ENCODE measurements around the gene REPS1. TPM values are rescaled to one million over a fixed set of nuclear protein-coding genes. Genes with fewer than 3 reads are reported as not detected.

REPS1 gene
- total and polyA plus RNA-seq, 8 donors, result 14.1 to 26.2 (median 19.0) TPM

- DNase-seq (no peak), ATAC-seq (no peak), FAIRE-seq (no peak)
- no peaks in the 10 kb centered on the region for H3K36me3 ChIP-seq
- H3K27me3 ChIP-seq, result no peaks in the 10 kb centered on the region
- 93 to 100% methylated on average over 3 of the region's 3 CpGs for WGBS, 2 donors
- H3K27ac ChIP-seq, result no peak overlapping the region
- H3K4me1 ChIP-seq, result peaks cover 20 to 24% (median 24%) of the 10 kb centered on the region in 3 donors
- TF ChIP-seq, protein P1, sequence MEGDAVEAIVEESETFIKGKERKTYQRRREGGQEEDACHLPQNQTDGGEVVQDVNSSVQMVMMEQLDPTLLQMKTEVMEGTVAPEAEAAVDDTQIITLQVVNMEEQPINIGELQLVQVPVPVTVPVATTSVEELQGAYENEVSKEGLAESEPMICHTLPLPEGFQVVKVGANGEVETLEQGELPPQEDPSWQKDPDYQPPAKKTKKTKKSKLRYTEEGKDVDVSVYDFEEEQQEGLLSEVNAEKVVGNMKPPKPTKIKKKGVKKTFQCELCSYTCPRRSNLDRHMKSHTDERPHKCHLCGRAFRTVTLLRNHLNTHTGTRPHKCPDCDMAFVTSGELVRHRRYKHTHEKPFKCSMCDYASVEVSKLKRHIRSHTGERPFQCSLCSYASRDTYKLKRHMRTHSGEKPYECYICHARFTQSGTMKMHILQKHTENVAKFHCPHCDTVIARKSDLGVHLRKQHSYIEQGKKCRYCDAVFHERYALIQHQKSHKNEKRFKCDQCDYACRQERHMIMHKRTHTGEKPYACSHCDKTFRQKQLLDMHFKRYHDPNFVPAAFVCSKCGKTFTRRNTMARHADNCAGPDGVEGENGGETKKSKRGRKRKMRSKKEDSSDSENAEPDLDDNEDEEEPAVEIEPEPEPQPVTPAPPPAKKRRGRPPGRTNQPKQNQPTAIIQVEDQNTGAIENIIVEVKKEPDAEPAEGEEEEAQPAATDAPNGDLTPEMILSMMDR (IDR thresholded peaks at IDR 0.05), result no peak
- no peaks in the 10 kb centered on the region for H3K9me3 ChIP-seq
- H3K4me3 ChIP-seq, result no peak overlapping the region
- intact Hi-C loops (cut with DNase I), result no loop called here
Measured at GRCh38 chr6:138959521-138959920, 28.5 kb downstream of the REPS1 start.

GRCh38 chr6:138958595-138958994 lies 29.5 kb downstream of the REPS1 start:
- FAIRE-seq, result no peak
- Histone ChIP-seq H3K4me1 (peaks cover 11 to 16% (median 14%) of the 10 kb centered on the region in 3 donors), H3K4me3 (no peak overlapping the region), H3K27ac (no peak overlapping the region), H3K36me3 (no peaks in the 10 kb centered on the region), H3K9me3 (no peaks in the 10 kb centered on the region), H3K27me3 (no peaks in the 10 kb centered on the region)
- DNase-seq, result no peak
- no peak for ATAC-seq
- TF ChIP-seq, protein P1 (IDR thresholded peaks at IDR 0.05), result no peak
- intact Hi-C loops (cut with DNase I), result no loop called here
- WGBS, 2 donors, result 61 to 81% methylated on average over 1 of the region's 1 CpG

- no peak for ATAC-seq
- 55 to 61% methylated on average over 2 of the region's 2 CpGs for WGBS, 2 donors
Measured at GRCh38 chr6:138957903-138958302, 30.1 kb downstream of the REPS1 start.

DNA sequence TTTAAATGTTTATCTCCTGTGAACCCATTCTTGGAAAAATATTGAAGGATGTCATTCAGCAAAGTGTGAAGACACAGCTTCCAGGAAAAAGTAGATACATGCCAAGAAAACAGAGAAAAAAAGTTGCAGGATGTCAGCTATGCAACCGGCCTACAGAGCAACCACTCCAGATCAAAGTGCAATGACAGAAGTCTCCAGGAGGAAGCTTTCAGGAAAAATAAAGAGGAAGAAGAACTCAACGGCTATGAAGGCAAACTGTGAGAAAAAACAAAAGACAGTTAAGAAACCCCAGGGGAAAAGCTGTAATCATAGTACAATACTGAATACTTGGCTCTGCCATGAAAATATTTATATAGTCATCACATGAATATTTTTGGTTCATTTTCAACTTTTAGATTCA lies 30.6 kb downstream of the REPS1 start:
- ATAC-seq, result peak in 2 of 4 donors; percentile 39 to 63
- no peaks in the 10 kb centered on the region for H3K27me3 ChIP-seq
- no peaks in the 10 kb centered on the region for H3K36me3 ChIP-seq
- intact Hi-C loops (cut with DNase I), result no loop called here
- WGBS, 2 donors, result 34 to 35% methylated on average over 2 of the region's 2 CpGs
- no peak for DNase-seq
- H3K4me1 ChIP-seq, result peaks cover 10 to 13% (median 13%) of the 10 kb centered on the region in 3 donors
- H3K9me3 ChIP-seq, result no peaks in the 10 kb centered on the region
- no peak overlapping the region for H3K4me3 ChIP-seq
- no peak overlapping the region for H3K27ac ChIP-seq
- TF ChIP-seq, protein P1 (IDR thresholded peaks at IDR 0.05), result no peak
- FAIRE-seq, result peak; percentile 65

More at GRCh38 chr6:138957903-138958302, 30.1 kb downstream of the REPS1 start:
- no peaks in the 10 kb centered on the region for H3K27me3 ChIP-seq
- no peaks in the 10 kb centered on the region for H3K36me3 ChIP-seq
- intact Hi-C loops (cut with DNase I), result no loop called here
- DNase-seq, result no peak
- H3K9me3 ChIP-seq, result no peaks in the 10 kb centered on the region
- H3K4me1 ChIP-seq, result peaks cover 10 to 13% (median 13%) of the 10 kb centered on the region in 3 donors
- no peak overlapping the region for H3K4me3 ChIP-seq
- TF ChIP-seq, protein P1 (IDR thresholded peaks at IDR 0.05), result no peak
- H3K27ac ChIP-seq, result no peak overlapping the region
- FAIRE-seq, result no peak

GRCh38 chr6:138956244-138956924 lies 31.7 kb downstream of the REPS1 start:
- no peak for FAIRE-seq
- no peaks in the 10 kb centered on the region for H3K9me3 ChIP-seq

More at GRCh38 chr6:138956244-138956924, 31.7 kb downstream of the REPS1 start:
- intact Hi-C loops (cut with DNase I), result no loop called here
- ATAC-seq (no peak), DNase-seq (no peak)
- H3K4me3 ChIP-seq, result no peak overlapping the region
- WGBS, 2 donors, result 81 to 86% methylated on average over 3 of the region's 3 CpGs
- H3K27me3 ChIP-seq, result no peaks in the 10 kb centered on the region
- TF ChIP-seq, protein P1 (IDR thresholded peaks at IDR 0.05), result no peak
- H3K4me1 ChIP-seq, result peaks cover 10 to 13% (median 13%) of the 10 kb centered on the region in 3 donors
- no peaks in the 10 kb centered on the region for H3K36me3 ChIP-seq
- H3K27ac ChIP-seq, result no peak overlapping the region
